ENCODE results near the gene FAM168B.

The FAM168B gene

DNA sequence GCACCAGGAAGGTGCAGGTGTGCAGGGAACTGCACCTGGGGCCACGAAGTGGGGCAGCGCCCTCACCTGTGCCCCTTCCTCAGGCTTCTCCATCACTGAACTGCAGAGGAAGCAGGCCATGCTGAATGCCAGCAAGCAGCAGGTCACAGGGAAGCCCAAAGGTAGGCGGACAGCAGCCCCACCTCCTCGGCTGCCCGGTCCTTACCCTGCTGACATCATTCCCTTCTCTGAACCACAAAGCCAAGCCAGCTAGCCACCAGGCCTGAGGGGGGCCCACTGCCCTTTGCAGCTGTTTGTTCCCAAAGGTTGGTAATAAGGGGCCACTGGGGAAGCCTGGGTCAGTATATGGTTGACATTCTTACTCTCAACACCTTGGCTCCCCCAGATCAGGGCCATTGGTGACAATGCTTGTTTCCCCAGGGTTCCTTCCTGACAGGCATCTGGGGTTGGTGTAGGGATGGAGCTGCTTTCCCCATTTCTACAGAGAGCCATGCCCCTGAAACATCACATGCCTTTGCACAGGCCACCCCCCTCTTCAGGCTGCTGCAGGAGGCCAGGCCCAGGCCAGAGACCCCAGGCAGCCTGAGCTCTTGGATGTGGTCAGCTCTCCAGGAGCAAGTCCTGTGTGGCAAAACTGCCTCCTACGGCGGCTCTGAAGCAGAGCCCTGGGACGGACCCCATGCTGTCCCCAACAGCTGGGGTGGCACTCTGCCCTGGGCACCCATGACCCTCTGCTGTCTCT, 47.8 kb downstream of the FAM168B start:
- no peaks in the 10 kb centered on the region for H3K27me3 ChIP-seq (ENCODE audit: insufficient read depth, poor library complexity, severe bottlenecking)
- TF ChIP-seq, protein P1, sequence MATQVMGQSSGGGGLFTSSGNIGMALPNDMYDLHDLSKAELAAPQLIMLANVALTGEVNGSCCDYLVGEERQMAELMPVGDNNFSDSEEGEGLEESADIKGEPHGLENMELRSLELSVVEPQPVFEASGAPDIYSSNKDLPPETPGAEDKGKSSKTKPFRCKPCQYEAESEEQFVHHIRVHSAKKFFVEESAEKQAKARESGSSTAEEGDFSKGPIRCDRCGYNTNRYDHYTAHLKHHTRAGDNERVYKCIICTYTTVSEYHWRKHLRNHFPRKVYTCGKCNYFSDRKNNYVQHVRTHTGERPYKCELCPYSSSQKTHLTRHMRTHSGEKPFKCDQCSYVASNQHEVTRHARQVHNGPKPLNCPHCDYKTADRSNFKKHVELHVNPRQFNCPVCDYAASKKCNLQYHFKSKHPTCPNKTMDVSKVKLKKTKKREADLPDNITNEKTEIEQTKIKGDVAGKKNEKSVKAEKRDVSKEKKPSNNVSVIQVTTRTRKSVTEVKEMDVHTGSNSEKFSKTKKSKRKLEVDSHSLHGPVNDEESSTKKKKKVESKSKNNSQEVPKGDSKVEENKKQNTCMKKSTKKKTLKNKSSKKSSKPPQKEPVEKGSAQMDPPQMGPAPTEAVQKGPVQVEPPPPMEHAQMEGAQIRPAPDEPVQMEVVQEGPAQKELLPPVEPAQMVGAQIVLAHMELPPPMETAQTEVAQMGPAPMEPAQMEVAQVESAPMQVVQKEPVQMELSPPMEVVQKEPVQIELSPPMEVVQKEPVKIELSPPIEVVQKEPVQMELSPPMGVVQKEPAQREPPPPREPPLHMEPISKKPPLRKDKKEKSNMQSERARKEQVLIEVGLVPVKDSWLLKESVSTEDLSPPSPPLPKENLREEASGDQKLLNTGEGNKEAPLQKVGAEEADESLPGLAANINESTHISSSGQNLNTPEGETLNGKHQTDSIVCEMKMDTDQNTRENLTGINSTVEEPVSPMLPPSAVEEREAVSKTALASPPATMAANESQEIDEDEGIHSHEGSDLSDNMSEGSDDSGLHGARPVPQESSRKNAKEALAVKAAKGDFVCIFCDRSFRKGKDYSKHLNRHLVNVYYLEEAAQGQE (IDR thresholded peaks at IDR 0.05; ENCODE audit: insufficient replicate concordance, low read depth) = no peak
- TF ChIP-seq, protein P2, sequence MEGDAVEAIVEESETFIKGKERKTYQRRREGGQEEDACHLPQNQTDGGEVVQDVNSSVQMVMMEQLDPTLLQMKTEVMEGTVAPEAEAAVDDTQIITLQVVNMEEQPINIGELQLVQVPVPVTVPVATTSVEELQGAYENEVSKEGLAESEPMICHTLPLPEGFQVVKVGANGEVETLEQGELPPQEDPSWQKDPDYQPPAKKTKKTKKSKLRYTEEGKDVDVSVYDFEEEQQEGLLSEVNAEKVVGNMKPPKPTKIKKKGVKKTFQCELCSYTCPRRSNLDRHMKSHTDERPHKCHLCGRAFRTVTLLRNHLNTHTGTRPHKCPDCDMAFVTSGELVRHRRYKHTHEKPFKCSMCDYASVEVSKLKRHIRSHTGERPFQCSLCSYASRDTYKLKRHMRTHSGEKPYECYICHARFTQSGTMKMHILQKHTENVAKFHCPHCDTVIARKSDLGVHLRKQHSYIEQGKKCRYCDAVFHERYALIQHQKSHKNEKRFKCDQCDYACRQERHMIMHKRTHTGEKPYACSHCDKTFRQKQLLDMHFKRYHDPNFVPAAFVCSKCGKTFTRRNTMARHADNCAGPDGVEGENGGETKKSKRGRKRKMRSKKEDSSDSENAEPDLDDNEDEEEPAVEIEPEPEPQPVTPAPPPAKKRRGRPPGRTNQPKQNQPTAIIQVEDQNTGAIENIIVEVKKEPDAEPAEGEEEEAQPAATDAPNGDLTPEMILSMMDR (IDR thresholded peaks at IDR 0.05; ENCODE audit: insufficient read depth, low read length) = no peak
- no peak for TF ChIP-seq SPI1 (IDR thresholded peaks at IDR 0.05; ENCODE audit: borderline replicate concordance, low read depth)
- TF ChIP-seq GABPA (IDR thresholded peaks at IDR 0.05; ENCODE audit: low read depth) = no peak
- TF ChIP-seq POLR2AphosphoS5 (IDR thresholded peaks at IDR 0.05; ENCODE audit: low read depth) = no peak
- H3K4me3 ChIP-seq (replicated peaks; ENCODE audit: insufficient read depth, low read length) = no peak overlapping the region
- no peak for DNase-seq (ENCODE audit: low read depth in 1 of 2, low spot score in 1 of 2)
- no peak overlapping the region for H3K27ac ChIP-seq (replicated peaks)

DNA sequence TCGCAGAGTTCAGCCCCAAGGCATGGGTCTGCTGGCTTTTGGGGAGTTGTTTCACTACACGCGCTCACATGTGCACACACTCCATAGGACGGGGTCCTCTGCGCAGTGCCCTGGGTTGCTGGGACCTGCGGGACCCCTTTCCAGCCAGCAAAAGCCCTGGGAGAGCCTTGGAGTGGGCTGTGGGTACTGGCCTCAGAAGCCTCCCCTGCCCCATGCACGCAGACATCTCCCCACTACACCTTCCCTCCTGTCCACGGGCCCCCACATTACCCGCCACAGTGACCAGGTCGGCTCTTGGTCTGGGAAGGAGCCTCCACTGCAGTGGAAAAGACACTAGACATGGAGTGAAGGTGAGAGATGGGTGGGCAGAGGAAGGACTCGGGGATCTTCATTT, 48.5 kb downstream of the FAM168B start:
- no peak for TF ChIP-seq SPI1 (IDR thresholded peaks at IDR 0.05; ENCODE audit: borderline replicate concordance, low read depth)
- TF ChIP-seq, protein P1 (IDR thresholded peaks at IDR 0.05; ENCODE audit: insufficient replicate concordance, low read depth) = no peak
- TF ChIP-seq GABPA (IDR thresholded peaks at IDR 0.05; ENCODE audit: low read depth) = no peak
- TF ChIP-seq, protein P2 (IDR thresholded peaks at IDR 0.05; ENCODE audit: insufficient read depth, low read length) = no peak

DNA sequence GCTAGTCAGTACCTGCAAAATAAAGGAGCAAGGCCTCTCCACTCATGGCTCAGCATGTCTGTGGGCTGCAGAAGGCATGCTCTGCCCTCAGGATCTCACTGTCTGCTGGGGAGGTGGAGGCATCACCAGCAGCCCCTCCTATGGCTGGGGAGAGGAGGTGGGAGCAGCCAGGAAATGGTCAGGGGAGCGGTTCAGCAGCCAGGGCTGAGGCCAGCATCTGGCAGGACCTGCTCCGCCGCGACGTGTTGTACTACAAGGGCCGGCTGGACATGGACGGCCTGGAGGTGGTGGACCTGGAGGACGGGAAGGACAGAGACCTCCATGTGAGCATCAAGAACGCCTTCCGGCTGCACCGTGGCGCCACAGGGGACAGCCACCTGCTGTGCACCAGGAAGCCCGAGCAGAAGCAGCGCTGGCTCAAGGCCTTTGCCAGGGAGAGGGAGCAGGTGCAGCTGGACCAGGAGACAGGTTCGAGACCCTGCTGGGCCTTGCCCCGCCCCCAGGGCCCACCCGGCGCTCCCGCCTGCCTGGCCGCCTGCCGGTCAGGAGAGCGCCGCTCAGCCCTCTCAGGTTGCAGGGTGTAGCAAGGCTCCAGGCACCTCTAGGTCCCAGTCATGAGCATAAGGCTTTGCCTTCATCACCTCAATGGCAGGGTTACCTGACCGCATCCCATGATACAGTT, 49.0 kb downstream of the FAM168B start:
- TF ChIP-seq GABPA (IDR thresholded peaks at IDR 0.05; ENCODE audit: low read depth) (no peak), SPI1 (IDR thresholded peaks at IDR 0.05; ENCODE audit: borderline replicate concordance, low read depth) (no peak), POLR2AphosphoS5 (IDR thresholded peaks at IDR 0.05; ENCODE audit: low read depth) (no peak)
- TF ChIP-seq, protein P2 (IDR thresholded peaks at IDR 0.05; ENCODE audit: insufficient read depth, low read length) = no peak
- TF ChIP-seq, protein P1 (IDR thresholded peaks at IDR 0.05; ENCODE audit: insufficient replicate concordance, low read depth) = no peak
- DNase-seq (ENCODE audit: low read depth in 1 of 2, low spot score in 1 of 2) = no peak
- H3K27me3 ChIP-seq (ENCODE audit: insufficient read depth, poor library complexity, severe bottlenecking) = no peaks in the 10 kb centered on the region
- no peak overlapping the region for H3K27ac ChIP-seq (replicated peaks)
- H3K4me3 ChIP-seq (replicated peaks; ENCODE audit: insufficient read depth, low read length) = no peak overlapping the region

More for the DNA sequence above, 48.5 kb downstream of the FAM168B start:
- Histone ChIP-seq H3K27me3 (ENCODE audit: insufficient read depth, poor library complexity, severe bottlenecking) (no peaks in the 10 kb centered on the region), H3K4me3 (replicated peaks; ENCODE audit: insufficient read depth, low read length) (no peak overlapping the region), H3K27ac (replicated peaks) (no peak overlapping the region)
- no peak for DNase-seq (ENCODE audit: low read depth in 1 of 2, low spot score in 1 of 2)
